CD8-positive, alpha-beta memory T cell (primary cell): ENCODE measurements around the gene CD69. TPM values are rescaled to one million over a fixed set of nuclear protein-coding genes. Genes with fewer than 3 reads are reported as not detected.
A peak's percentile ranks its signal among the peaks of the same experiment; 100 is the strongest.
"Not testable (repeated sequence)": the region's sequence is repeated elsewhere in the genome, so short reads cannot be mapped to it uniquely, and the experiment has no call there.

Source experiments
- CTCF ChIA-PET: fragments of 350-600 bp; sonication (Branson Sonifier 250); formaldehyde crosslinking; loops from one replicate; lab custom pipeline; 2021; ENCODE audit warnings: antibody characterized with exemption; lab: Charles Lee
- POLR2A ChIA-PET: fragments of 350-600 bp; sonication (Branson Sonifier 250); formaldehyde crosslinking; loops from one replicate; lab custom pipeline; 2021; ENCODE audit warnings: antibody characterized with exemption; lab: Charles Lee
- DNase-seq, 5 donors: peaks; one replicate each; pipeline versions ENCODE4 v3.0.0 to v3.0.0-alpha.2; 2020 to 2022; ENCODE audit warnings: mixed read lengths in 1 of 5
- H3K27ac ChIP-seq: one replicate; pipeline ENCODE4 v1.7.0; 2013; ENCODE audit warnings: low read depth, mild to moderate bottlenecking, low read length, moderate library complexity
- H3K27me3 ChIP-seq: 2 replicates; pipeline ENCODE4 v1.7.0; 2013; ENCODE audit warnings: low read length, mild to moderate bottlenecking; ENCODE audit not compliant: insufficient read depth, poor library complexity, severe bottlenecking
- H3K36me3 ChIP-seq: 2 replicates; pipeline ENCODE4 v1.7.0; 2013; ENCODE audit warnings: mild to moderate bottlenecking, low read length, moderate library complexity; ENCODE audit not compliant: insufficient read depth
- H3K4me1 ChIP-seq: 2 replicates; pipeline ENCODE4 v1.7.0; 2013; ENCODE audit warnings: mild to moderate bottlenecking, low read length, moderate library complexity; ENCODE audit not compliant: insufficient read depth
- H3K4me3 ChIP-seq: 2 replicates; pipeline ENCODE4 v1.7.0; 2013; ENCODE audit warnings: mild to moderate bottlenecking, low read length
- H3K9me3 ChIP-seq: 2 replicates; pipeline ENCODE4 v1.7.0; 2013; ENCODE audit warnings: mild to moderate bottlenecking, low read length
- H3K27ac Mint-ChIP-seq, 8 donors: one replicate each; pipeline ENCODE4 v1.8.0; 2020 to 2021; ENCODE audit warnings: mixed read lengths in 8 of 8, mild to moderate bottlenecking in 6 of 8, inconsistent platforms in 3 of 8, moderate library complexity in 3 of 8
- H3K27me3 Mint-ChIP-seq, 2 donors: one replicate each; pipeline ENCODE4 v1.8.0; 2020 to 2021; ENCODE audit warnings: mixed read lengths in 2 of 2, mild to moderate bottlenecking in 1 of 2, moderate library complexity in 1 of 2
- H3K36me3 Mint-ChIP-seq, 3 donors: one replicate each; pipeline ENCODE4 v1.8.0; 2020 to 2021; ENCODE audit warnings: mixed read lengths in 3 of 3, inconsistent platforms in 1 of 3, mild to moderate bottlenecking in 1 of 3
- H3K4me1 Mint-ChIP-seq, 3 donors: one replicate each; pipeline ENCODE4 v1.8.0; 2020 to 2021; ENCODE audit warnings: mixed read lengths in 3 of 3, inconsistent platforms in 1 of 3, mild to moderate bottlenecking in 1 of 3
- H3K4me3 Mint-ChIP-seq, 7 donors: one replicate each; pipeline ENCODE4 v1.8.0; 2020 to 2021; ENCODE audit warnings: mixed read lengths in 7 of 7, mild to moderate bottlenecking in 6 of 7, moderate library complexity in 4 of 7, inconsistent platforms in 2 of 7
- H3K9me3 Mint-ChIP-seq, 5 donors: one replicate each; pipeline ENCODE4 v1.8.0; 2020 to 2022; ENCODE audit warnings: mixed read lengths in 5 of 5, mild to moderate bottlenecking in 3 of 5, moderate library complexity in 2 of 5, inconsistent platforms in 1 of 5
- polyA plus RNA-seq: library from polyadenylated mRNA; unstranded; fragments of 300-500 nt; fragmentation: Illumina TruSeq; gene quantifications from one replicate; pipeline ENCODE4 v1.2.3, GENCODE V29; 2021
- total RNA-seq, 2 experiments: library from RNA; stranded (reverse); gene quantifications; one replicate each; pipeline ENCODE4 v1.2.3, GENCODE V29; 2021

CD69 gene
- total and polyA plus RNA-seq, 3 experiments from 2014 or later = 66.8 to 253 (median 67.1) TPM

- DNase-seq = no peak
- Mint-ChIP-seq H3K4me3 (no peak overlapping the region), H3K27ac (no peak overlapping the region), H3K9me3 (no peaks in the 10 kb centered on the region), H3K36me3 (peaks cover 0 to 2% (median 0%) of the 10 kb centered on the region in 3 donors), H3K4me1 (peaks cover 0 to 11% (median 4%) of the 10 kb centered on the region in 3 donors), H3K27me3 (peaks cover 3% of the 10 kb centered on the region in 2 donors)
- ChIA-PET CTCF (interaction anchor here (1.0 to 2.3 kb wide), 3 partner anchors 10 to 84 kb away, joined by 3 to 12 read pairs (median 3); no protein-coding TSS in a partner anchor), POLR2A (interaction anchor here (0.9 kb wide), 1 partner anchor 9 kb away, joined by 3 read pairs; no protein-coding TSS in a partner anchor)
- H3K27me3 ChIP-seq = no peaks in the 10 kb centered on the region
- H3K36me3 ChIP-seq = no peaks in the 10 kb centered on the region
- H3K27ac ChIP-seq = no peak overlapping the region
- no peak overlapping the region for H3K4me3 ChIP-seq
- no peaks in the 10 kb centered on the region for H3K4me1 ChIP-seq
- H3K9me3 ChIP-seq = no peaks in the 10 kb centered on the region
Measured at GRCh38 chr12:9717070-9717925, 43.4 kb downstream of the CD69 start.

GRCh38 chr12:9713032-9713558 is 47.6 kb downstream of the CD69 start:
- H3K36me3 Mint-ChIP-seq, H3K27ac ChIP-seq, H3K27me3 ChIP-seq, H3K27me3 Mint-ChIP-seq, CTCF ChIA-PET, POLR2A ChIA-PET, H3K4me1 ChIP-seq, DNase-seq, H3K27ac Mint-ChIP-seq, H3K9me3 ChIP-seq, H3K36me3 ChIP-seq, H3K9me3 Mint-ChIP-seq, H3K4me3 ChIP-seq: not testable (repeated sequence)
- Mint-ChIP-seq H3K4me1 (peaks cover 25 to 32% (median 25%) of the 10 kb centered on the region in 3 donors), H3K4me3 (peak overlapping the region in 1 of 7 donors; percentile 18)

GRCh38 chr12:9711664-9712063 is 49.0 kb downstream of the CD69 start:
- ChIA-PET POLR2A (interaction anchor here (0.6 to 1.3 kb wide), 4 partner anchors 11 to 90 kb away, joined by 3 to 6 read pairs (median 4); no protein-coding TSS in a partner anchor), CTCF (interaction anchor here (0.7 to 2.1 kb wide), 6 partner anchors 18 to 242 kb away, joined by 3 to 10 read pairs (median 4); no protein-coding TSS in a partner anchor)
- no peak for DNase-seq
- H3K4me1 ChIP-seq = peaks cover 21% of the 10 kb centered on the region
- Mint-ChIP-seq H3K9me3 (no peaks in the 10 kb centered on the region), H3K4me3 (no peak overlapping the region), H3K36me3 (peaks cover 0 to 2% (median 1%) of the 10 kb centered on the region in 3 donors), H3K27ac (peak overlapping the region in 5 of 8 donors; percentile 3 to 91 (median 24)), H3K4me1 (peaks cover 39 to 47% (median 39%) of the 10 kb centered on the region in 3 donors), H3K27me3 (no peaks in the 10 kb centered on the region)
- H3K27me3 ChIP-seq = no peaks in the 10 kb centered on the region
- no peak overlapping the region for H3K27ac ChIP-seq
- no peaks in the 10 kb centered on the region for H3K9me3 ChIP-seq
- H3K36me3 ChIP-seq = no peaks in the 10 kb centered on the region
- no peak overlapping the region for H3K4me3 ChIP-seq

- Mint-ChIP-seq H3K27ac (peak overlapping the region in 7 of 8 donors; percentile 21 to 91 (median 45)), H3K27me3 (no peaks in the 10 kb centered on the region), H3K9me3 (peaks cover 0 to 3% (median 0%) of the 10 kb centered on the region in 5 donors), H3K36me3 (peaks cover 1 to 7% (median 4%) of the 10 kb centered on the region in 3 donors), H3K4me1 (peaks cover 41 to 56% (median 47%) of the 10 kb centered on the region in 3 donors), H3K4me3 (no peak overlapping the region)
- DNase-seq = no peak
- CTCF ChIA-PET = interaction anchor here (0.7 to 2.1 kb wide), 7 partner anchors 19 to 242 kb away, joined by 3 to 10 read pairs (median 3); no protein-coding TSS in a partner anchor
- no peak overlapping the region for H3K27ac ChIP-seq
- POLR2A ChIA-PET = interaction anchor here (0.6 to 1.3 kb wide), 4 partner anchors 10 to 91 kb away, joined by 3 to 6 read pairs (median 4); no protein-coding TSS in a partner anchor
- H3K27me3 ChIP-seq = no peaks in the 10 kb centered on the region
- no peak overlapping the region for H3K4me3 ChIP-seq
- no peaks in the 10 kb centered on the region for H3K36me3 ChIP-seq
- peaks cover 30% of the 10 kb centered on the region for H3K4me1 ChIP-seq
- no peaks in the 10 kb centered on the region for H3K9me3 ChIP-seq
Measured at GRCh38 chr12:9710584-9711375, 49.9 kb downstream of the CD69 start.

GRCh38 chr12:9708853-9709252 is 51.8 kb downstream of the CD69 start:
- POLR2A ChIA-PET = interaction anchor here (0.6 to 1.4 kb wide), 5 partner anchors 8 to 86 kb away, joined by 3 to 5 read pairs (median 3); no protein-coding TSS in a partner anchor
- Histone ChIP-seq H3K9me3 (no peaks in the 10 kb centered on the region), H3K27ac (no peak overlapping the region), H3K36me3 (no peaks in the 10 kb centered on the region), H3K4me3 (no peak overlapping the region), H3K27me3 (no peaks in the 10 kb centered on the region), H3K4me1 (peaks cover 35% of the 10 kb centered on the region)
- H3K36me3 Mint-ChIP-seq = peaks cover 1 to 13% (median 4%) of the 10 kb centered on the region in 3 donors
- H3K4me3 Mint-ChIP-seq = no peak overlapping the region
- H3K9me3 Mint-ChIP-seq = peaks cover 0 to 3% (median 0%) of the 10 kb centered on the region in 5 donors
- CTCF ChIA-PET = interaction anchor here (1.0 to 4.5 kb wide), 27 partner anchors 9 to 379 kb away, joined by 3 to 80 read pairs (median 6); no protein-coding TSS in a partner anchor
- peak overlapping the region; percentile 31 to 95 (median 86) for H3K27ac Mint-ChIP-seq
- DNase-seq = no peak
- H3K27me3 Mint-ChIP-seq = no peaks in the 10 kb centered on the region
- H3K4me1 Mint-ChIP-seq = peaks cover 51 to 70% (median 59%) of the 10 kb centered on the region in 3 donors

GRCh38 chr12:9707864-9708808 is 52.6 kb downstream of the CD69 start:
- H3K4me1 Mint-ChIP-seq = peaks cover 56 to 74% (median 63%) of the 10 kb centered on the region in 3 donors

More at GRCh38 chr12:9707864-9708808, 52.6 kb downstream of the CD69 start:
- ChIA-PET CTCF (interaction anchor here (0.6 to 4.5 kb wide), 39 partner anchors 8 to 378 kb away, joined by 3 to 80 read pairs (median 4); no protein-coding TSS in a partner anchor), POLR2A (interaction anchor here (0.6 to 2.1 kb wide), 13 partner anchors 9 to 280 kb away, joined by 3 to 17 read pairs (median 3); no protein-coding TSS in a partner anchor)
- peak overlapping the region; percentile 18 for H3K4me3 ChIP-seq
- H3K27ac ChIP-seq = no peak overlapping the region
- peak; percentile 48 to 80 (median 66) for DNase-seq
- Mint-ChIP-seq H3K27me3 (no peaks in the 10 kb centered on the region), H3K4me3 (peak overlapping the region; percentile 38 to 83 (median 73)), H3K36me3 (peaks cover 1 to 13% (median 4%) of the 10 kb centered on the region in 3 donors), H3K27ac (peak overlapping the region; percentile 75 to 95 (median 92)), H3K9me3 (peaks cover 0 to 3% (median 0%) of the 10 kb centered on the region in 5 donors)
- H3K36me3 ChIP-seq = no peaks in the 10 kb centered on the region
- H3K27me3 ChIP-seq = no peaks in the 10 kb centered on the region
- peaks cover 41% of the 10 kb centered on the region for H3K4me1 ChIP-seq
- H3K9me3 ChIP-seq = no peaks in the 10 kb centered on the region
